GM12872 (cell line): ENCODE results near the gene TCP11L2.

Experiments used
- TF ChIP-seq, protein P1 (sequence below): IDR thresholded peaks from 3 replicates; pipeline ENCODE4 v1.5.1; 2011; ENCODE audit warnings: low read depth, mild to moderate bottlenecking, low read length, moderate library complexity; ENCODE audit not compliant: insufficient read depth

The TCP11L2 gene

DNA sequence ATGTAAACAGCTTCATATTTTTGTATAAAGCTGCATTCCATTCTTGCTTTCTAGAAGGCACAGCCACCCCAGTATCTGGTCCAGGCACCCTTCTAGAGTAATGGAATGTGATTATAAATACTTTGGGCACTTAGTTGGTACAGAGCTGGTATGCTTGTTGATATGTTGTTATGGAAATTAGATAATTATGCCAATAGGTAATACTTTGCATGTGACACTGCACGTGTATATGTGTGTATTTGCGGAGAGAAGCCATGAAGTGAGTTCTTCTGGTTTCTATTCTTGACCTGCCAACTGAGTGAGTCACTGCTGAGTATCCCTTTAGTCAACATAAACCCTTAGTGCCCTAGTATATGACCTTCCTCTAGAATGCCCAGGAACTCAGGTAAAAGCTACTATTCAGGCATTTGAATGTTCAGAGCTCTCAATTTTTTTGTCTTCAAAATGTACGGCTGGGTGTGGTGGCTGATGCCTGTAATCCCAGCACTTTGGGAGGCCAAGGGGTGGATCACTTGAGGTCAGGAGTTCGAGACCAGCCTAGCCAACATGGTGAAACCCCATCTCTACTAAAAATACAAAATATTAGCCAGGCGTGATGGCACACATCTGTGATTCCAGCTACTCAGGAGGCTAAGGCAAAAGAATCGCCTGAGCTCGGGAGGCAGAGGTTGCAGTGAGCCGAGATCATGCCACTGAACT, 6.2 kb upstream of the TCP11L2 start:
- TF ChIP-seq, protein P1, sequence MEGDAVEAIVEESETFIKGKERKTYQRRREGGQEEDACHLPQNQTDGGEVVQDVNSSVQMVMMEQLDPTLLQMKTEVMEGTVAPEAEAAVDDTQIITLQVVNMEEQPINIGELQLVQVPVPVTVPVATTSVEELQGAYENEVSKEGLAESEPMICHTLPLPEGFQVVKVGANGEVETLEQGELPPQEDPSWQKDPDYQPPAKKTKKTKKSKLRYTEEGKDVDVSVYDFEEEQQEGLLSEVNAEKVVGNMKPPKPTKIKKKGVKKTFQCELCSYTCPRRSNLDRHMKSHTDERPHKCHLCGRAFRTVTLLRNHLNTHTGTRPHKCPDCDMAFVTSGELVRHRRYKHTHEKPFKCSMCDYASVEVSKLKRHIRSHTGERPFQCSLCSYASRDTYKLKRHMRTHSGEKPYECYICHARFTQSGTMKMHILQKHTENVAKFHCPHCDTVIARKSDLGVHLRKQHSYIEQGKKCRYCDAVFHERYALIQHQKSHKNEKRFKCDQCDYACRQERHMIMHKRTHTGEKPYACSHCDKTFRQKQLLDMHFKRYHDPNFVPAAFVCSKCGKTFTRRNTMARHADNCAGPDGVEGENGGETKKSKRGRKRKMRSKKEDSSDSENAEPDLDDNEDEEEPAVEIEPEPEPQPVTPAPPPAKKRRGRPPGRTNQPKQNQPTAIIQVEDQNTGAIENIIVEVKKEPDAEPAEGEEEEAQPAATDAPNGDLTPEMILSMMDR: no peak

DNA sequence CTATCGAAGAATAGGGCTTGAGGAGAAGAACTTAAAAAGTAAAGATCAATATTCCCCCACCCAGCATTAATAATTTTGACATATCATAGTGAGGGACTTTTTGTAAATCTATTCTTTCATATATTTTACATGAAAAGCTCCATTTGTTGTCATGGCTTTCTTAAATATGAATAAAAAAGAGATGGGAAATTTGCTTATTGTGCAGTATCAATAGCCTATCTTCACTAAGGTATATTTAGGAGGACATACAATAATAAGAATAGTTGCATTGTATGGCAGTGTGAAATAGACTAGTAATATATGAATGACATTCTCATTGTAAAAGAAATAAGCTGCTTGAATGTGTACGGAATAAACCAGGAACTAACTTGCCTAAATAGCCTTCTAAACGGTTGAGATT, 5.5 kb upstream of the TCP11L2 start:
- TF ChIP-seq, protein P1: no peak

DNA sequence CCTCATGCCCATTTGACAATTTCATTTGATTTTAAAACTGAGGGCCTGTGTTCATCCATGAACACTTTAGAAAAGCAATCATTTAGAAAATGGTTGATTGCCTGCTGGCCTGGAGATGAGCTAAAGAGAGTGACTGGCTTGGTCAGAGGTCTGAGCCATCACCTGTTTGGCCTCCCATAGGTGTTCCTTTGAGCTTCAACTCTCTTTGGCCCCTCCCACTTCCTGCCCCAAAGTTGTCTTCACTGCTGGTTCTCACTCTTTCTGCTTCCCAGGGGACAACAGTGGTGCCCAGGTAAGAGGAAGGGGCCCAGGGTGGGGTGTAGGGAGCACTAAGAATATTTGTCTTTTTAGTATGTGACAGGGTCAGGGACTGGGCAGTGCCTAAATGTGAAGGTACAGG, 4.9 kb upstream of the TCP11L2 start:
- TF ChIP-seq, protein P1: no peak

DNA sequence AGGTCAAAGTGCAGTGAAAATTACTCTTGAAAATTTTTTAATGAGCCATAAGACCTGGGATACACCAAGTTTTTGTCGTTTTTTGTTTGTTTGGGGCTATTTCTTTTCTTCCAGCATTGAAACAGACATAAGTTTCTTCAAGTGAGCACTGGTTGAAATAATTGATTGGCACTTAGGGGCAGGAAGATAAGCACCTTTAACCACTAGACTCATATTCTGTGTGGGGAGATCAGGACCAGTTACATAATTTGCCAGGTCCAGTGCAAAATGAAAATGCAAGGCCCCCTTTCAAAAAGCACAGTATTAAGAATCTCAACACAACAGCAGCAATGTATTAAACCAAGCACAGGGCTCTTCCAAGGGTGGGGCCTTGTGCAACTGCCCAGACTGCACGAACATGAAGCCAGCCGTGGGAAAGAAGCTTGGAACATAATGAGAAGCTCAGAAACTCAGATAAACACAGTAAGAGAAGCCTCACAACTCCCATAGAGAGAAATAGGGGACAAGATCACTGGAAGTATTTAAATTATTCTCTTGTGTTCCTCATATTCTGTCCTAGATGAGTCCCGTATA, 3.2 kb upstream of the TCP11L2 start:
- TF ChIP-seq, protein P1: no peak

DNA sequence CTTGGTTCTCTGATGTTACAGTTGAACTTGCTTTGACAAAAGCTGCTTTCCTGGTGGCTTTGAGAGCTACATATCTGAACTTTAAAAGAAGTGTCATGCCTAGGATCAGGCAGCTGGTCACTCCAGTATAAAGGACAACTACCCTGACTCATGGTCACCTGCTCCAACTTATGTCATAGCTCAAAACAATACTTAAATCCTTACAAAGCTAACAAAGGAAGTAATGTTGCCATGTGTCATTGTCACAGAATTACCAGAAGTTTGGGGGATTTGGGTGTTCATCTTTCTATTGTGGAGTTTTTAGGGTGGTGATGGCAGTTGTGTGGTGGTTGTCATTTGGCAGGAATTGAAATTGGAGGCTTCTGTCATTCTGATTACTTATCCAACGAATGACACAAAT, 1.8 kb upstream of the TCP11L2 start:
- TF ChIP-seq, protein P1: no peak

DNA sequence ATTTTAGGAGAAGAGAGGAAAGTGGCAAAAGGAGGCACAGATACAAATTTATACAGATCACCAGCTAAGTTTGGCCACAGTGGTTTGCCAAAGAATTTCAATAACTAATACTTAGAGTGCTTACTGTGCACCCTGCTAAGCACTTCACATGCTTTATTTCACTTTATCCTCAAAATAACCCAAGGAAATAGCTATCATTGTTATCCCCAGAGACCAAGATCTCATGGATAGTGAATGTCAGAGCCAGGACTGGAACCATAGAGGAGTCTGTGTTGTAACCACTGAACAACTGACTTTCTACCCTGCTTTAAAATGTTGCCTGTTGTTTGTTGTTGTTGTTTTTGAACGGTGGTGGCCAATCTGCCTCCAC, 1.3 kb upstream of the TCP11L2 start:
- TF ChIP-seq, protein P1: no peak

DNA sequence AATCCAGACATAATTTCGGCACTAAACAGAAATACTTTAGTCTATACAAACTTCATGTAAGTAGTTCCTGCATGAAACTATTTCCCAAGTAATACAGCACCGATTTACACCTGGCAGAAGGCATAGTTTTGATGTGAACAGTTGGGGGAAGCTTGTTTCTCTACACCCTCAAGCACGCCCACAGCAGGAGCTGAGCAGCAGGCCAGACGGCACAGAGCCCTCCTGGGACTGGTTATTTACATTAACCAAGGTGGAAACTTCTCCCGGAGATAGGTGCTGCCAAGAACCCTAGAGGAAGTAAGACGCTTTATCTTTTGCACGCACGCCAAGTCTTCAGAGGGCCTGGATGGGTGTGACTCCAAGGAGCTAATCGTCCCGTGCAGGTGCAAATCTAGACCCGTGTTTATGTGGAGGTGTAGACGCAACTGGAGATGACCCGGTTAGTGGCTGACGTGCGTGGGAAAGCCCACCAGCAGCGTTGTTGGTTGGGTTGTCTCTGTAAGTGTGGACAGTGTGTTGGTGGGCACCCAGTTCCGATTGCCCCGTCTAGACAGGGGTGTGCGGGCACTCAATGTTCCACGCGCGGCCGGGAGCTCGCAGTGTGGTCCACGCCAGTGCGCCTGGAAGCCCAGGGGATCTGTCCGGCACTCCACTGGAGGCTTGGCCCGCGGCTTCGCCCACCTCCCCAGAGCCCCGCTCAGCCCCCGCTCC, 767 bp upstream of the TCP11L2 start:
- TF ChIP-seq, protein P1: no peak
